DOHH2 (cell line): ENCODE results near the gene PHOSPHO1.
A peak's percentile ranks its signal among the peaks of the same experiment; 100 is the strongest.

ENCODE experiments used
- H3F3A ChIP-seq: fragments of 200-600 bp; sonication (generic), shearing (Covaris generic); 2 replicates; pipeline ENCODE4 v1.6.0; 2016; ENCODE audit warnings: antibody characterized with exemption, mild to moderate bottlenecking; ENCODE audit not compliant: control insufficient read depth, insufficient read depth
- H3K27ac ChIP-seq: fragments of 200-600 bp; sonication (generic); 2 replicates; pipeline ENCODE4 v1.5.1; 2014; ENCODE audit warnings: low read depth, mild to moderate bottlenecking, low read length, moderate library complexity
- H3K27me3 ChIP-seq: fragments of 200-600 bp; sonication (generic); 2 replicates; pipeline ENCODE4 v1.6.1; 2014; ENCODE audit warnings: mild to moderate bottlenecking, low read length, mixed read lengths; ENCODE audit not compliant: control insufficient read depth
- H3K36me3 ChIP-seq: fragments of 200-600 bp; sonication (generic); 2 replicates; pipeline ENCODE4 v1.6.1; 2014; ENCODE audit warnings: mild to moderate bottlenecking, low read length, moderate library complexity, mixed read lengths; ENCODE audit not compliant: control insufficient read depth
- H3K4me1 ChIP-seq: fragments of 200-600 bp; sonication (generic); 2 replicates; pipeline ENCODE4 v1.6.1; 2014; ENCODE audit warnings: mild to moderate bottlenecking, low read length, mixed read lengths; ENCODE audit not compliant: control insufficient read depth
- H3K4me2 ChIP-seq: fragments of 200-600 bp; sonication (generic); 2 replicates; pipeline ENCODE4 v1.6.0; 2014; ENCODE audit warnings: mild to moderate bottlenecking, low read length, moderate library complexity
- H3K4me3 ChIP-seq: fragments of 200-600 bp; sonication (generic); 2 replicates; pipeline ENCODE4 v1.5.1; 2014; ENCODE audit warnings: mild to moderate bottlenecking, low read length, mixed read lengths
- H3K79me2 ChIP-seq: fragments of 200-600 bp; sonication (generic); 2 replicates; pipeline ENCODE4 v1.6.1; 2014; ENCODE audit warnings: mild to moderate bottlenecking, low read length, mixed read lengths; ENCODE audit not compliant: control insufficient read depth
- H3K9me2 ChIP-seq: fragments of 200-600 bp; sonication (generic); replicated peaks from 2 replicates; pipeline ENCODE4 v1.6.1; 2014; ENCODE audit warnings: mild to moderate bottlenecking, low read length, mixed read lengths; ENCODE audit not compliant: control insufficient read depth
- H3K9me3 ChIP-seq: fragments of 200-600 bp; sonication (generic); 2 replicates; pipeline ENCODE4 v1.6.1; 2014; ENCODE audit warnings: antibody characterized with exemption, low read length, mixed read lengths; ENCODE audit not compliant: control insufficient read depth, insufficient read depth
- H4K20me1 ChIP-seq: fragments of 200-600 bp; sonication (generic); 2 replicates; pipeline ENCODE4 v1.6.0; 2014; ENCODE audit warnings: low read depth, mild to moderate bottlenecking, antibody characterized with exemption, low read length, moderate library complexity; ENCODE audit not compliant: control insufficient read depth, insufficient read depth
- EZH2phosphoT487 ChIP-seq: fragments of 200-600 bp; sonication (generic); IDR thresholded peaks from 2 replicates; pipeline ENCODE4 v1.6.1; 2017; ENCODE audit warnings: borderline replicate concordance, mild to moderate bottlenecking, antibody characterized with exemption, low read length, moderate library complexity, mixed read lengths
- TF ChIP-seq, protein P1 (sequence below): fragments of 200-600 bp; sonication (generic); IDR thresholded peaks from one replicate; pipeline ENCODE4 v1.5.1; 2014; ENCODE audit warnings: antibody characterized with exemption, mild to moderate bottlenecking, low read depth, low read length; ENCODE audit not compliant: poor library complexity, severe bottlenecking

PHOSPHO1 gene

DNA sequence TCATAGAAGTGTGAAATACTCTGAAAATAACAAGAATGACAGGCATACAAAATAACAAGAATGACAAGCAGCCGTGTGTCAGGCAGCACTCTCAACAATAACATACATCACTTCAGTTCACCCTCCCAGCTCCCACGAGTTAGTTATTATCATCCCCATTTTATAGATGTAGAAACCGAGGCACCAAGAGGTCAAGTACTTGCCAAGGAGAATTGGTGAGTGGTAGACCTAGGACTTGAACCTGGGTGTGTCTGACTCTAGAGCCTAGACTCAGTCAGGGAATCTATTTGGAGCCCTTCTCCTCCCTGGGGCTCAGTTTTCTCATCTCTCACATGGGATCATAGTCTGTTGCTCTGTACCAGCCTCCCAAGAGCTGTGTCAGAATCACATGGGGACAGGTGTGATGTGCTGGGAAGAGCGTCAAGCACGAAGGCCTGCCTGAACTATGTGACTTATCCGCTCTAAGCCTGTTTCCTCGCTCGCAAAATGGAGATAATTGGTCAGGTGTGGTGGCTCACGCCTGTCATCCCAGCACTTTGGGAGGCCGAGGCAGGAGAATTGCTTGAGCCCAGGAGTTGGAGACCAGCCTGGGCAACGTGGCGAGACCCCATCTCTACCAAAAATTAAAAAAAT is 19.4 kb upstream of the PHOSPHO1 start:
- H3K4me3 ChIP-seq: no peak overlapping the region
- H3K36me3 ChIP-seq: no peaks in the 10 kb centered on the region
- H3K27ac ChIP-seq: no peak overlapping the region
- H3K79me2 ChIP-seq: no peaks in the 10 kb centered on the region
- H3F3A ChIP-seq: no peaks in the 10 kb centered on the region
- peaks cover 18% of the 10 kb centered on the region for H3K4me1 ChIP-seq
- no peaks in the 10 kb centered on the region for H3K9me2 ChIP-seq
- H3K4me2 ChIP-seq: peak overlapping the region; percentile 39; the same call in 1 of the 2 replicates
- H3K9me3 ChIP-seq: no peaks in the 10 kb centered on the region
- H3K27me3 ChIP-seq: peaks cover 24% of the 10 kb centered on the region
- no peaks in the 10 kb centered on the region for H4K20me1 ChIP-seq
- TF ChIP-seq, protein P1, sequence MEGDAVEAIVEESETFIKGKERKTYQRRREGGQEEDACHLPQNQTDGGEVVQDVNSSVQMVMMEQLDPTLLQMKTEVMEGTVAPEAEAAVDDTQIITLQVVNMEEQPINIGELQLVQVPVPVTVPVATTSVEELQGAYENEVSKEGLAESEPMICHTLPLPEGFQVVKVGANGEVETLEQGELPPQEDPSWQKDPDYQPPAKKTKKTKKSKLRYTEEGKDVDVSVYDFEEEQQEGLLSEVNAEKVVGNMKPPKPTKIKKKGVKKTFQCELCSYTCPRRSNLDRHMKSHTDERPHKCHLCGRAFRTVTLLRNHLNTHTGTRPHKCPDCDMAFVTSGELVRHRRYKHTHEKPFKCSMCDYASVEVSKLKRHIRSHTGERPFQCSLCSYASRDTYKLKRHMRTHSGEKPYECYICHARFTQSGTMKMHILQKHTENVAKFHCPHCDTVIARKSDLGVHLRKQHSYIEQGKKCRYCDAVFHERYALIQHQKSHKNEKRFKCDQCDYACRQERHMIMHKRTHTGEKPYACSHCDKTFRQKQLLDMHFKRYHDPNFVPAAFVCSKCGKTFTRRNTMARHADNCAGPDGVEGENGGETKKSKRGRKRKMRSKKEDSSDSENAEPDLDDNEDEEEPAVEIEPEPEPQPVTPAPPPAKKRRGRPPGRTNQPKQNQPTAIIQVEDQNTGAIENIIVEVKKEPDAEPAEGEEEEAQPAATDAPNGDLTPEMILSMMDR: no peak
- no peak for TF ChIP-seq EZH2phosphoT487

DNA sequence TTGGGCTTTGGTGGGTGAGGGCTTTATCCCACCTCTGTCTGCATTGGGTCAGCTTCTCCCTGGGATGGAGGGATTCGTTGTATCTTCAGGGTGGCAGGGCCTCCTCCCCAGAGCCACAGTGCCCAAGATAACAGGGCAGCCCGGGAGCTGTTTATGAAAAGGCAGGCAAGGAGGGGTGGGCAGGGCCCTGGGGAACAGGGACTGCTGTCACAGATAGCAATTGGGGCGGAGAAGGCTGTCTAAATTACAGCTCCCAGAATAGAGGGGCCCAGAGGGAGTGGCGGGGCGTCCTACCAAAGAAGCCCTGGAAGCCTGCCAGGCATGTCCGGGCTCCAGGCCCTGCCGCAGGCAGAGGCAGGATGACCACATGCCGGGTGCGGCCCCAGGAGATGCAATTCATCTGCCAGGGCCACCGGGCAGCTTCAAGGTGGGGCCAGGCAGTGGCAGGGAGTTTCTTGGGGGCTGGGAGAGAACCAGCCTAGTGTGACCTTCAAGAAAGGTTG is 18.8 kb upstream of the PHOSPHO1 start:
- Histone ChIP-seq H3K9me3 (no peaks in the 10 kb centered on the region), H4K20me1 (no peaks in the 10 kb centered on the region), H3F3A (no peaks in the 10 kb centered on the region), H3K36me3 (no peaks in the 10 kb centered on the region), H3K4me1 (peaks cover 18% of the 10 kb centered on the region), H3K4me2 (peak overlapping the region; percentile 39), H3K79me2 (no peaks in the 10 kb centered on the region), H3K9me2 (no peaks in the 10 kb centered on the region), H3K27me3 (peaks cover 24% of the 10 kb centered on the region), H3K4me3 (no peak overlapping the region), H3K27ac (no peak overlapping the region)
- TF ChIP-seq, protein P1: no peak
- TF ChIP-seq EZH2phosphoT487: no peak

DNA sequence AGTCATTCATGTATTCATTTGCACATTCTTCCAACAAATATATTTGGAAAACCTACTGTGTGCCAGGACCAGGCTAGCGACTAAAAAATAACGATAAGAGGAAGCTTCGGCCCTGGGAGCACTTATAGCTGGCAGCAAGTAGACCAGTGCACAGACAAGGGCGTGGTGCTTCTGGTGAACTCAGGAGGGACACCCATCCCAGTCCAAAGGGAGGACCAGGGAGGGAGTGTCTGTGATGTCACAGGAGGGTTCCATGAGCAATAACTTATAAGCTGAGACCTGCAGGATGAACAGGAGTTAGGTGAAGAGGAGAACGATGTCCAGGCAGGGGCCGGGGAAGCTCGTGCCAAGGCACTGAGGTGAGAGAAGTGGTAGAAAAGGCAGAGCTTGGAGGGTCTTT is 17.4 kb upstream of the PHOSPHO1 start:
- no peak overlapping the region for H3K4me2 ChIP-seq
- H4K20me1 ChIP-seq: no peaks in the 10 kb centered on the region
- TF ChIP-seq, protein P1: no peak
- TF ChIP-seq EZH2phosphoT487: no peak
- no peaks in the 10 kb centered on the region for H3K9me2 ChIP-seq
- H3F3A ChIP-seq: no peaks in the 10 kb centered on the region
- peaks cover 18% of the 10 kb centered on the region for H3K4me1 ChIP-seq
- no peak overlapping the region for H3K27ac ChIP-seq
- peaks cover 24% of the 10 kb centered on the region for H3K27me3 ChIP-seq
- no peak overlapping the region for H3K4me3 ChIP-seq
- H3K9me3 ChIP-seq: no peaks in the 10 kb centered on the region
- no peaks in the 10 kb centered on the region for H3K79me2 ChIP-seq
- no peaks in the 10 kb centered on the region for H3K36me3 ChIP-seq
